ENCODE measurements around the gene AK9.
"Not testable (repeated sequence)": the region's sequence is repeated elsewhere in the genome, so short reads cannot be mapped to it uniquely, and the experiment has no call there.

AK9 gene

GRCh38 chr6:109690737-109691621 is at the start of gene AK9, which contains the start of gene FIG4:
Gene AK9, minus strand, starts transcription at chr6:109691202. Its CDS starts 15,457 bp downstream, at chr6:109675745.
Gene FIG4, plus strand, starts transcription at chr6:109691296. Its CDS starts 140 bp downstream, at chr6:109691436.
- peak; percentile 98 for DNase-seq (ENCODE audit: low spot score)

DNA sequence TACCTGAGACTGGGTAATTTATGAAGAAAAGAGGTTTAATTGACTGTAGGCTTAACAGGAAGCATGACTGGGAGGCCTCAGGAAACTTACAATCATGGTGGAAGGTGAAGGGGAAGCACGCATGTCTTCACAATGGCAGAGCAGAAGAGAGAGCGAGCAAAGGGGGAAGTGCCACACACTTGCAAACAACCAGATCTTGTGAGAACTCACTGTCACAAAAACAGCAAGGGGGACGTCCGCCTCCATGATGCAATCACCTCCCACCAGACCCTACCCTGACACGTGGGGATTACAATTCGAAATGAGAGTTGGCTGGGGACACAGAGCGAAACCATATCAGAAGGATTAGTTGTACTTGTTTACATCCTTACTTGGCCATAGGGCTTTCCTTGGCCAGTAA is 49.8 kb upstream of the AK9 start:
- no peak for DNase-seq (ENCODE audit: low spot score)

DNA sequence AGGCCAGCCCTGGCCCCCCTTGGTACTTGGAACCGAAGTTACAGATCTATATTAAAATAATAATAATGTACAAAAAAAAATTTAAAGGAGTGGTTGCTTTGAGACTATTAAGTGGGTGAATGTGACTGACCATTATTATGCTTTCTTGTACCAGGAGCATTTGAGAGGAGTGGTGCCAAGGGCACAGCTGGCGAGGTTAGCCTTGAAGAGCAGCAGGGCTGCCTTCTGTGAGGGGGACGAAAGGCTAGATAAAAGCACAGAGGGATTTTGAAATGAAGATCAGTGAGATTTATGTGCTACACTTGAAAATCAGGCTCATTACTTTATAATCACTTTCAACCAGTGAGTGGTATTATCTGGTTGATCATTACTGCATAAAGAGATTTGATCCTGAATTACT is 48.7 kb upstream of the AK9 start:
- no peak for DNase-seq (ENCODE audit: low spot score)

GRCh38 chr6:109738667-109739066 is 47.7 kb upstream of the AK9 start:
- no peak for DNase-seq (ENCODE audit: low spot score)

GRCh38 chr6:109738255-109738654 is 47.3 kb upstream of the AK9 start:
- DNase-seq (ENCODE audit: low spot score), result no peak

DNA sequence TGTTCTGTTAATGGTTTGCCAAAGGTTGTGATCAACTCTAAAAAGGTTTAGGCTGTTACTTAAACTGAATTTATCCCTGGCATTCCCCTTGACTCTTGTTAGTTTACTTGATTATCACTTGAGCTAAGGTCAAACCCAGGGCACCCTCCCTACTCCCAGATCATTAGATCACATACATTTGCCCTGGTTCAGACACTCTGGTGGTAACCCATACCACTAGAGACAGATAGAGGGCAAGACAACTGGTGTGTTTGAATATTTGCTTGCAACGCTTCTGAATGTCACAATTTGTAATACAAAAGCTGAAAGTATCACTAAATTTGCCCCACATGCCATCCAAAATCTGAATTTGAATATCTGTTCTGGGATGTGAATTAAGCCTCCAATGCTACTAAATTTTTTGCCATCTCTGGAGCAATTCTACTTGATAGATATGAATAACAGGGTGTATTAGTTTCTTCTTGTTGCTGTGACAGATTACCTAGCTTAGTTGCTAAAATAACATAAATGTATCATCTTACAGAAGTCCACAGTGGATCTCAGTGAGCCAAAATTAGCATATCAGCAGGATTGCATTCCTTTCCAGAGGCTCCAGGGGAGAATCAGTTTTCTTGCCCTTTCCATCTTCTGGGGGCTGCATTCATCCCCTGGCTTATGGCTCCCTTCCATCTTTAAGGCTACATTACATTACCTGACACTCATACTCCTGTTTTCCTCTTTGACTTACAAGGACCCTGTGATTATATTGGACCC is 45.4 kb upstream of the AK9 start:
- no peak for DNase-seq (ENCODE audit: low spot score)

DNA sequence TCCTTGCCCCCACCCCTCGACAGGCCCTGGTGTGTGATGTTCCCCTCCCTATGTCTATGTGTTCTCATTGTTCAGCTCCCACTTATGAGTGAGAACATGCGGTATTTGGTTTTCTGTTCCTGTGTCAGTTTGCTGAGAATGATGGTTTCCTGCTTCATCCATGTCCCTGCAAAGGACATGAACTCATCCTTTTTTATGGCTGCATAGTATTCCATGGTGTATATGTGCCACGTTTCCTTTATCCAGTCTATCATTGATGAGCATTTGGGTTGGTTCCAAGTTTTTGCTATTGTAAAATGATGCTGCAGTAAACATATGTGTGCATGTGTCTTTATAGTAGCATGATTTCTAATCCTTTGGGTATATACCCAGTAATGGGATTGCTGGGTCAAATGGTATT is 34.2 kb upstream of the AK9 start:
- not testable (repeated sequence) for DNase-seq (ENCODE audit: low spot score)

DNA sequence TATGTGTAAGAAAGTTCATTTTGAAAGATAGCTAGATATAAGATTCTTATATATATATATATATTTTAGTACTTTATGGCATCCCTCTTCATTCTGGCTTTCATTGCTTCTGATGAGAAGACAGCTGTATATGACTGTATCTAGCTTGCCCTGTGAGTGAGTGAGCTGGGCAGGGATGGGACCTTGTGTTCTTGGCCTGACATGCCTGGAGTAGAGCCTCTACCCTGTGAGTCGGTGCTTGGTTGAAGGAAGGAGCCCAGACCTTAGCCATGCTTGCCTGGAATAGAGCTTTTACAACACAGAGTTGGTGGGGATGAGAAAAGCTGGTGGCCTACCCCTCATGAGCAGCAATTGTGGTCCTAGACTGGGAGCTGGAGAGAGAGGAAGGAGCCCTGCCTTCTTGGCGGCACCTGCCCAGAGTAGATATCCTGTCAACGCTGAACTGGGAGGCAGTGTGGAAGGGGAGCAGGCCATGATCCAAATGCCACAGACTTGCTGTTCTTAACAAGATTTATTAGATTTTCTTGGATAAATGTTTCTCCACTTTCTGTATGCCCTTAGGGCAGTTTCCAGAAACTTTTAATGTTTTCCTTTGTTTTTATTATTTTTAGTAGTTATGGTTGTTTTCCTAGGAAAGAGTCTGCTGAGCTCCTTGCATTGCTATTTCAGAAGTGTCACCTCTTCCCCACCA is 31.7 kb upstream of the AK9 start:
- no peak for DNase-seq (ENCODE audit: low spot score)

GRCh38 chr6:109722011-109722410 is 31.0 kb upstream of the AK9 start:
- DNase-seq (ENCODE audit: low spot score), result no peak

GRCh38 chr6:109720311-109720710 is 29.3 kb upstream of the AK9 start:
- no peak for DNase-seq (ENCODE audit: low spot score)

DNA sequence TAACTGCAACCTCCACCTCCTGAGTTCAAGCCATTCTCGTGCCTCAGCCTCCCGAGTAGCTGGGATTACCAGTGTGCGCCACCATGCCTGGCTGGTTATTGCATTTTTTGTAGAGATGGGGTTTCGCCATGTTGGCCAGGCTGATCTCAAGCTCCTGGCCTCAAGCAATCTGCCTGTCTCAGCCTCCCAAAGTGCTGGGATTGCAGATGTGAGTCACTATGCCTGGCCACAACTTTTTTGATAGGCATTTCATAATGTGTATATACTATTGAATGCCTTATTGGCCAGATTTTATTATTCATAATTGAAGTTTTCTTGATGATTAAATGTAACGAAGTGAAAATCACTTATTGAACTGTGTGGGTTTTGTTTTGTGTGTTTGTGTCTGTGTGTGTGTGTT is 28.0 kb upstream of the AK9 start:
- no peak for DNase-seq (ENCODE audit: low spot score)

GRCh38 chr6:109717971-109718370 is 27.0 kb upstream of the AK9 start:
- no peak for DNase-seq (ENCODE audit: low spot score)

DNA sequence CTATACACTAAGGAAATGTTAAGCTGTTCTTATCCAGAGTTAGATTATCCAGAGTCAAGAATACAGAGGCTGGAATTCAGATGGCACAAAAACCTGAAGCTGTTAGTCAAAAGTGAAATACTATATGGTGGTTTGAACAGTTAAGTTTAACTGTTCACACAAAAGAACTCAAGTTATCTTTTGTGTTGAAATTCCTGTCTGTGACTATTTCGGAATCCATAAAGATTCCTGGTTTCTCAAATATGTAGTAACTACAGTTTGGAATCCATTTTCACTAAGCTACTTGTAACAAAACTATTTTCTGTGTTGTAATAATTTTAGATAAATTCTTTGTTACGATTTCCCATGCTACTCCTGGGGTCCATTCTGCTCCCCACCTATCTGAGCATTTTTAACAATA is 24.6 kb upstream of the AK9 start:
- DNase-seq (ENCODE audit: low spot score), result no peak

- no peak for DNase-seq (ENCODE audit: low spot score)
Measured at GRCh38 chr6:109714611-109715010, 23.6 kb upstream of the AK9 start.

GRCh38 chr6:109714166-109714565 is 23.2 kb upstream of the AK9 start:
- no peak for DNase-seq (ENCODE audit: low spot score)

DNA sequence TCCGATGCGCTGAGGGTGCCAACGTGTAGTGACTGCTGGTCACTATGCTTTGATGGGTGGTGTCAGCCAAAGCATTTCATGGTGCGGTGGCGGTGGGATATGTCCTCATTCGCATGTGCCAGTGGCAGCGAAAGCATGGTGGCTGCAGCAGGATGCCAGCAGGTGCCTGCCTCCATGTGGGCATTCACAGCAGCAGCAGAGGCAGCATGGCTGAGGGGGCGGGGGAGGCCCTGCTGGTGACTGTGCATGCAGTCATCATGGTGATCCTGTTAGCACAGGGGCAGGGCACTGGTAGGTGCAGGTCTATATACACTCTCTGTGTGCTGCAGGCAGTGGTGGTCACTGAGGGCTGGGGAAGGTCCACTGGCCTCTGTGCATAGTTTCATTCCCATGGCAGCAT is 22.1 kb upstream of the AK9 start:
- DNase-seq (ENCODE audit: low spot score), result no peak

- not testable (repeated sequence) for DNase-seq (ENCODE audit: low spot score)
Measured at GRCh38 chr6:109708099-109708498, 17.1 kb upstream of the AK9 start.

GRCh38 chr6:109706513-109706912 is 15.5 kb upstream of the AK9 start:
- no peak for DNase-seq (ENCODE audit: low spot score)

- DNase-seq (ENCODE audit: low spot score), result peak; percentile 91
Measured at GRCh38 chr6:109705258-109705657, 14.3 kb upstream of the AK9 start.

- no peak for DNase-seq (ENCODE audit: low spot score)
Measured at GRCh38 chr6:109702791-109703190, 11.8 kb upstream of the AK9 start.

DNA sequence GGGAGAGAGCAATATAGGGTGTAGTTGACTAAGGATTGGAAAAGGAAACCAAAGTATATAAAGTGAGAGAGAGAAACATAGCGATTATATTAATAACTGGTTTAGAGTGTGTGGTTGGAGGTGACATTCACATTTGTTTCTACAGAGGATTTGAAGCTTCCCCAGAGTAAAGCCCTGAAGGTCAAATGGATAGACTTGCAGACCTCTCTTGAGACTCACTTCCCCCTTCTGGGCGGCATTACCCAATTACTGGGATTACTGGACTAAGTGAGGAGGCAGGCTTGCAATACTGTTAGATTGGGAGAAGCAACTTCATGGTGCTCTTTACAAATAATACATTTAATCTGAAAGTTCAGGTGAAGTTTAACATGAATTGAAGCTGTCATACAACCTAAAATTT is 10.8 kb upstream of the AK9 start:
- no peak for DNase-seq (ENCODE audit: low spot score)

DNA sequence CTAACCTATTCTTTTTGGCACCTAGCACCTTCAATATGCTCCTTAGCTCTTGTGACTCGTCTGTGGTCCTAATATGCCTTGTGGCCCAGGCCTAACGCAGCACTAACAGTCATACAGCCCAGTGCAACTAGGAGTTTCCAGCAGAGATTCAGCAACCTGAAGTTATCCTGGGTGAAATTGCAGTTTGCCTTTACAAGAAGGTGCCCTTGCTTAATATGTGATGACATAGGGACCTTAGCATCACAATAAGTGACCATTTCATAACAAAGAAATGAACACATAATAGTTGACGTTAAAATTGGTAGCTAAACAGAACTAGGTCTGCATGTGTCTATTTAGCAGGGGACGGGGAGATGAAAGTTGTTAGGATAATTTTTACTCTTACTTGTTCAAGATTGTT is 10.2 kb upstream of the AK9 start:
- DNase-seq (ENCODE audit: low spot score), result no peak

DNA sequence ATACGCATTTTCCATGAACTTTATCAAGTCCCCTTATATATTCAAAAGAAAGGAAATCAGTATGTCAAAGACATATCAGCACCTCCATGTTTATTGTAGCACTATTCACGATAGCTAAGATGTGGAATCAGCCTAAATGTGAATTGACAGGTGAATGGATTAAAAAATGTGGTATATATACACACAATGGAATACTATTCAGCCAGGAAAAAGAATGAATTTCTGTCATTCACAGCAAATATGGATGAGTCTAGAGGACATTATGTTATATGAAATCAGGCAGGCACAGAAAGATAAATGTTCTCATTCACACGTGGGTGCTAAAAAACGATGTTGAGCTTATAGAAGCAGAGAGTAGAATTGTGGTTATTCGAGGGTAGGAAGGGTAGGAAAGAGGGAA is 5.4 kb upstream of the AK9 start:
- DNase-seq (ENCODE audit: low spot score), result no peak

Measured in Ammon's horn (tissue), 1 donor.